Activated CD8-positive, alpha-beta memory T cell treated with anti-CD3 and anti-CD28 coated beads, Interleukin-2, amount 10 ng/mL, durations not matched to agents 7 days and 5 days (primary cell): ENCODE results near the gene CACNA1C. TPM values are rescaled to one million over a fixed set of nuclear protein-coding genes. Genes with fewer than 3 reads are reported as not detected.

Experiments
- ATAC-seq: fragments of 150-1000 bp; cut with Tn5 transposase; one replicate; pipeline ENCODE4 v1.10.0; 2021; ENCODE audit warnings: moderate library complexity
- CTCF ChIA-PET: fragments of 350-600 bp; sonication (Branson Sonifier 250); formaldehyde crosslinking; loops from one replicate; lab custom pipeline; 2021; ENCODE audit warnings: antibody characterized with exemption; lab: Charles Lee
- DNase-seq: peaks from one replicate; pipeline ENCODE4 v3.0.0-alpha.2; 2020
- H3K27ac Mint-ChIP-seq: one replicate; pipeline ENCODE4 v1.8.0; 2021; ENCODE audit warnings: mild to moderate bottlenecking, mixed read lengths
- H3K27me3 Mint-ChIP-seq: one replicate; pipeline ENCODE4 v1.8.0; 2021; ENCODE audit warnings: mixed read lengths
- H3K36me3 Mint-ChIP-seq: one replicate; pipeline ENCODE4 v1.8.0; 2021; ENCODE audit warnings: mild to moderate bottlenecking, mixed read lengths
- H3K4me1 Mint-ChIP-seq: one replicate; pipeline ENCODE4 v1.8.0; 2021; ENCODE audit warnings: mixed read lengths
- H3K4me3 Mint-ChIP-seq: one replicate; pipeline ENCODE4 v1.8.0; 2021; ENCODE audit warnings: mild to moderate bottlenecking, moderate library complexity, mixed read lengths
- H3K9me3 Mint-ChIP-seq: one replicate; pipeline ENCODE4 v1.8.0; 2022; ENCODE audit warnings: low read depth, mixed read lengths
- total RNA-seq, 2 experiments: library from RNA; stranded (reverse); gene quantifications; one replicate each; pipeline ENCODE4 v1.2.3, GENCODE V29; 2021

The CACNA1C gene
- total RNA-seq, 2 experiments from 2014 or later: 0.14 to 0.26 TPM

GRCh38 chr12:2668816-2669215 is 616.0 kb downstream of the CACNA1C start:
- Mint-ChIP-seq H3K9me3 (no peaks in the 10 kb centered on the region), H3K27ac (no peak overlapping the region), H3K36me3 (no peaks in the 10 kb centered on the region), H3K4me1 (no peaks in the 10 kb centered on the region), H3K27me3 (peaks cover 2% of the 10 kb centered on the region), H3K4me3 (no peak overlapping the region)
- no peak for ATAC-seq
- CTCF ChIA-PET: no interaction called here
- DNase-seq: peak; percentile 22

- DNase-seq: peak; percentile 38
- Mint-ChIP-seq H3K4me3 (no peak overlapping the region), H3K9me3 (no peaks in the 10 kb centered on the region), H3K27me3 (peaks cover 2% of the 10 kb centered on the region), H3K36me3 (no peaks in the 10 kb centered on the region), H3K27ac (no peak overlapping the region), H3K4me1 (no peaks in the 10 kb centered on the region)
- CTCF ChIA-PET: no interaction called here
- ATAC-seq: no peak
Measured at GRCh38 chr12:2669560-2669959, 616.8 kb downstream of the CACNA1C start.

GRCh38 chr12:2672863-2673262 is 620.1 kb downstream of the CACNA1C start:
- H3K9me3 Mint-ChIP-seq: no peaks in the 10 kb centered on the region
- H3K27ac Mint-ChIP-seq: no peak overlapping the region
- no peaks in the 10 kb centered on the region for H3K36me3 Mint-ChIP-seq
- peaks cover 2% of the 10 kb centered on the region for H3K27me3 Mint-ChIP-seq
- no peaks in the 10 kb centered on the region for H3K4me1 Mint-ChIP-seq
- CTCF ChIA-PET: no interaction called here
- DNase-seq (no peak), ATAC-seq (no peak)
- no peak overlapping the region for H3K4me3 Mint-ChIP-seq

GRCh38 chr12:2673966-2674810 is 621.4 kb downstream of the CACNA1C start:
- H3K4me3 Mint-ChIP-seq: no peak overlapping the region
- H3K9me3 Mint-ChIP-seq: no peaks in the 10 kb centered on the region
- CTCF ChIA-PET: no interaction called here
- H3K4me1 Mint-ChIP-seq: no peaks in the 10 kb centered on the region
- H3K36me3 Mint-ChIP-seq: no peaks in the 10 kb centered on the region
- H3K27me3 Mint-ChIP-seq: peaks cover 2% of the 10 kb centered on the region
- peak; percentile 35 for DNase-seq
- H3K27ac Mint-ChIP-seq: no peak overlapping the region
- no peak for ATAC-seq

GRCh38 chr12:2675776-2676175 is 623.0 kb downstream of the CACNA1C start:
- no peaks in the 10 kb centered on the region for H3K36me3 Mint-ChIP-seq
- DNase-seq: peak; percentile 35
- no peaks in the 10 kb centered on the region for H3K4me1 Mint-ChIP-seq
- peaks cover 2% of the 10 kb centered on the region for H3K27me3 Mint-ChIP-seq
- no peaks in the 10 kb centered on the region for H3K9me3 Mint-ChIP-seq
- ATAC-seq: no peak
- H3K27ac Mint-ChIP-seq: no peak overlapping the region
- H3K4me3 Mint-ChIP-seq: no peak overlapping the region
- CTCF ChIA-PET: no interaction called here

- Mint-ChIP-seq H3K4me1 (no peaks in the 10 kb centered on the region), H3K27ac (no peak overlapping the region), H3K27me3 (no peaks in the 10 kb centered on the region), H3K9me3 (no peaks in the 10 kb centered on the region), H3K4me3 (no peak overlapping the region), H3K36me3 (no peaks in the 10 kb centered on the region)
- DNase-seq (no peak), ATAC-seq (no peak)
- CTCF ChIA-PET: no interaction called here
Measured at GRCh38 chr12:2677142-2677880, 624.5 kb downstream of the CACNA1C start.

GRCh38 chr12:2678426-2678825 is 625.6 kb downstream of the CACNA1C start:
- DNase-seq: no peak
- peaks cover 3% of the 10 kb centered on the region for H3K9me3 Mint-ChIP-seq
- ATAC-seq: no peak
- no peak overlapping the region for H3K4me3 Mint-ChIP-seq
- H3K27ac Mint-ChIP-seq: no peak overlapping the region
- H3K36me3 Mint-ChIP-seq: peaks cover 2% of the 10 kb centered on the region
- no peaks in the 10 kb centered on the region for H3K27me3 Mint-ChIP-seq
- CTCF ChIA-PET: no interaction called here
- H3K4me1 Mint-ChIP-seq: peaks cover 2% of the 10 kb centered on the region

GRCh38 chr12:2679068-2679815 is 626.5 kb downstream of the CACNA1C start:
- ATAC-seq (no peak), DNase-seq (no peak)
- no peaks in the 10 kb centered on the region for H3K27me3 Mint-ChIP-seq
- no peak overlapping the region for H3K4me3 Mint-ChIP-seq
- peaks cover 2% of the 10 kb centered on the region for H3K36me3 Mint-ChIP-seq
- no peak overlapping the region for H3K27ac Mint-ChIP-seq
- H3K9me3 Mint-ChIP-seq: peaks cover 3% of the 10 kb centered on the region
- CTCF ChIA-PET: interaction anchor here (2.1 kb wide), 1 partner anchor 12 kb away, joined by 7 read pairs; no protein-coding TSS in a partner anchor
- peaks cover 2% of the 10 kb centered on the region for H3K4me1 Mint-ChIP-seq

GRCh38 chr12:2679816-2680675 is 627.3 kb downstream of the CACNA1C start:
- Mint-ChIP-seq H3K9me3 (peaks cover 3% of the 10 kb centered on the region), H3K27ac (no peak overlapping the region), H3K4me3 (no peak overlapping the region), H3K4me1 (peaks cover 2% of the 10 kb centered on the region), H3K36me3 (peaks cover 2% of the 10 kb centered on the region), H3K27me3 (no peaks in the 10 kb centered on the region)
- CTCF ChIA-PET: interaction anchor here (2.1 kb wide), 1 partner anchor 11 kb away, joined by 7 read pairs; no protein-coding TSS in a partner anchor
- ATAC-seq (no peak), DNase-seq (no peak)

- CTCF ChIA-PET: interaction anchor here (2.1 kb wide), 1 partner anchor 11 kb away, joined by 7 read pairs; no protein-coding TSS in a partner anchor
- DNase-seq (no peak), ATAC-seq (no peak)
- no peaks in the 10 kb centered on the region for H3K27me3 Mint-ChIP-seq
- H3K36me3 Mint-ChIP-seq: peaks cover 2% of the 10 kb centered on the region
- peaks cover 3% of the 10 kb centered on the region for H3K9me3 Mint-ChIP-seq
- H3K4me3 Mint-ChIP-seq: no peak overlapping the region
- H3K27ac Mint-ChIP-seq: no peak overlapping the region
- H3K4me1 Mint-ChIP-seq: peaks cover 2% of the 10 kb centered on the region
Measured at GRCh38 chr12:2680676-2681039, 627.9 kb downstream of the CACNA1C start.

- no peak overlapping the region for H3K27ac Mint-ChIP-seq
- peak; percentile 6 for ATAC-seq
- H3K9me3 Mint-ChIP-seq: peaks cover 3% of the 10 kb centered on the region
- H3K4me1 Mint-ChIP-seq: peaks cover 2% of the 10 kb centered on the region
- peaks cover 2% of the 10 kb centered on the region for H3K36me3 Mint-ChIP-seq
- no peak for DNase-seq
- no peak overlapping the region for H3K4me3 Mint-ChIP-seq
- no peaks in the 10 kb centered on the region for H3K27me3 Mint-ChIP-seq
- CTCF ChIA-PET: interaction anchor here (1.9 to 6.3 kb wide), 6 partner anchors 10 to 114 kb away, joined by 5 to 68 read pairs (median 8); partner anchors contain the start of gene FKBP4
Measured at GRCh38 chr12:2681450-2682205, 628.8 kb downstream of the CACNA1C start.
